Measurements from ENCODE around the gene C1orf35.

C1orf35 gene

DNA sequence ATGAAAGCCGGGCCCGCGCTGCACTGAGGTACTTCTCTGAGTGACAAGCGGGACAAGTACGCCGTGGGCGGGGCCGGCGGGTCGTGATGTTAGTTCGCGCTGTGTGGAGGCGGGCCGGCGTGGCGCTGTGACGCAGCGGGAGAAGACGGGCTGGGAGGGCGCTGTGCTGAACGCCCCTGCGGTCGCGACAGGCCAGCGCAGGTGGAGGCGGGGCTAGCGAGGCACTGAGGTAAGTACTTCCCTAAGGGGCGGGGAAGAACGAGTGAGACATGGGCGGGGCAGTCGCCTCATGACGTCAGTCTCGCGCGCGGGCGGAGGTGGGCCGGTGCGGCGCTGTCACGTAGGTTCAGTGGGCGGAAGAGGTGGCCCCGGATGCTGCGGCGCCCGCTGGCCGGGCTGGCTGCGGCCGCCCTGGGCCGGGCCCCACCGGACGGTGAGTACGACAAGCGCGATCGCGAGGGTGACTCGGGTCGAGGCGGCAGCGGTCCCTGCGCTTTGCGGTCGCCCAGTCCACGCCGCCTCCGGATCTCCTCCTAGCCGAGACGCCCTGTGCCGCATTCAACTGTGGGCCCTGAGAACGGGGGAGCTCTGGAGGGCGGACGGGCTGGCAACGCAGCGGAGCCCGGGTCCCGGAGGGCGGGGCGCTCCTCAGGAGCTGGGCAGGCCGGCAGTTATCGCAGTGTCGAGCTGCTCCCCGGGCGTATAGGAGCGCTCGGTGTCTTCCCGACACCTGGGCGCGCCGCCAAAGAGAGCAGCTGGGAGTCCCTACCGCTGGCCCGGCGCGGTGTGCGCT, 37.0 kb upstream of the C1orf35 start, which contains the start of gene GUK1:
Gene GUK1, plus strand, starts transcription at position 349 of the 793 bp plus-strand sequence. Its CDS starts 24 bp downstream, at position 373.
- Histone ChIP-seq H4K5ac (ENCODE audit: low read length) (peak within 1 kb of the TSS; percentile 39), H3K23ac (ENCODE audit: low read length) (no peak within 1 kb of the TSS), H3K18ac (ENCODE audit: low read length) (no peak within 1 kb of the TSS), H3K4ac (ENCODE audit: low read depth, low read length) (no peak within 1 kb of the TSS), H2BK15ac (replicated peaks; ENCODE audit: low read depth) (no peak within 1 kb of the TSS), H2BK120ac (ENCODE audit: low read depth, low read length) (no peak within 1 kb of the TSS), H4K8ac (ENCODE audit: low read depth, low read length) (peak within 1 kb of the TSS; percentile 91), H3K36me3 (ENCODE audit: control insufficient read depth, insufficient read depth, low read length) (no peaks in the 10 kb centered on the region), H3K79me2 (ENCODE audit: control insufficient read depth, insufficient read depth, low read length) (peaks cover 36% of the 10 kb centered on the region), H3K56ac (ENCODE audit: low read length) (peak within 1 kb of the TSS; percentile 98), H3K27me3 (ENCODE audit: insufficient read depth, low read length, poor library complexity) (peaks cover 7% of the 10 kb centered on the region), H2BK5ac (ENCODE audit: low read length) (no peak within 1 kb of the TSS), H3K4me1 (ENCODE audit: control insufficient read depth, low read depth, low read length) (no peaks in the 10 kb centered on the region), H3K27ac (ENCODE audit: low read depth, low read length) (peak within 1 kb of the TSS; percentile 9), H3K4me3 (ENCODE audit: low read length) (peak within 1 kb of the TSS; percentile 89), H3K79me1 (ENCODE audit: low read length) (peaks cover 37% of the 10 kb centered on the region), H3K9ac (ENCODE audit: low read length) (peak within 1 kb of the TSS; percentile 95), H2AK5ac (ENCODE audit: low read length) (no peak within 1 kb of the TSS), H3K4me2 (ENCODE audit: low read length) (peak within 1 kb of the TSS; percentile 92)
- peak; percentile 100 for DNase-seq
- no CpG with 5 or more reads among the region's 95 CpGs for WGBS (ENCODE audit: extremely low coverage, insufficient coverage, low lambda C conversion rate)

DNA sequence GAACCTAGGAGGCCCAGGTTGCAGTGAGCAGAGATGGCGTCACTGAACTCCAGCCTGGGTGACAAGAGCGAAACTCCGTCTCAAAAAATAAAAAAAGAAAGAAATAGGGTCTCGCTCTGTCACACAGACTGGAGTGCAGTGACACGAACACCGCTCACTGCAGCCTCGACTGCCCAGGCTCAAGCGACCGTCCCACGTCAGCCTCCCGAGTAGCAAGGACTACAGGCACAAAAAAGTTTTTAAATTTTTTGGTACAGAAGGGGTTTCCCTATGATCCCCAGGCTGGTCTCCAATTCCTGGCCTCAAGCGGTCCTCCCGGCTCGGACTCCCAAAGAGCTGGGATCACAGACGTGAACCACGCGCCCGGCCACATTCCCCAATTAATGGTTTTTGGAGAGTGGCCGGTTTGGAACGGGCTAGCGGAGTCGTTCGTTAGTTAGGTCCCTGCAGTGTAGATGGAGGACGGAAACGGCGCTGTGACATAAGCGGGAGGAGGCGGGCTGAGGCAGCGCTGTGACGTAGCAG, 36.3 kb upstream of the C1orf35 start:
- H3K23ac ChIP-seq (ENCODE audit: low read length) = no peak overlapping the region

DNA sequence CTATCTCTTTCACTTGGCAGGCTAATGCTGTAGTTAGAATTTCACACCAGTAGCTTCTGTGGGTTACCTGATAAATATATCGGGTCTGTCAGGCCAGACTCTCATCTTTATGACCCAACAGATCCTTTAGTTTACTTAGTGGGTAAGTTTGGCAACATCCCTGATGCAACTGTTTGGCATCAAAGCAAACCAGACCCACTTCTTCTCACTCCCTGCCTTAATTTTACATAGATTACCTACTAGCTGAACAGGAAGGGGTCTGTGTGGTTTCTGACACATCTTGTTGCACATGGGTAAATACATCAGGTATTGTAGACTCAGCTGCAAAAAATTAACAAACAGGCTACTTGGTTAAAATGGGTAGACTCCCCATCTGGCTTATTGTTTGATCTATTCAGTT, 33.8 kb upstream of the C1orf35 start:
- no peak overlapping the region for H3K9ac ChIP-seq (ENCODE audit: low read length)
- H2BK5ac ChIP-seq (ENCODE audit: low read length) = no peak overlapping the region
- H3K18ac ChIP-seq (ENCODE audit: low read length) = no peak overlapping the region
- H3K4ac ChIP-seq (ENCODE audit: low read depth, low read length) = no peak overlapping the region
- no peak for DNase-seq
- no peak overlapping the region for H3K56ac ChIP-seq (ENCODE audit: low read length)
- H3K79me1 ChIP-seq (ENCODE audit: low read length) = peaks cover 12% of the 10 kb centered on the region
- H3K27ac ChIP-seq (ENCODE audit: low read depth, low read length) = no peak overlapping the region
- no peaks in the 10 kb centered on the region for H3K36me3 ChIP-seq (ENCODE audit: control insufficient read depth, insufficient read depth, low read length)
- no peak overlapping the region for H4K8ac ChIP-seq (ENCODE audit: low read depth, low read length)
- H2BK15ac ChIP-seq (replicated peaks; ENCODE audit: low read depth) = no peak overlapping the region
- H3K79me2 ChIP-seq (ENCODE audit: control insufficient read depth, insufficient read depth, low read length) = peaks cover 13% of the 10 kb centered on the region
- no peaks in the 10 kb centered on the region for H3K4me1 ChIP-seq (ENCODE audit: control insufficient read depth, low read depth, low read length)
- H4K5ac ChIP-seq (ENCODE audit: low read length) = no peak overlapping the region
- no peak overlapping the region for H3K4me3 ChIP-seq (ENCODE audit: low read length)
- no peak overlapping the region for H2AK5ac ChIP-seq (ENCODE audit: low read length)
- no CpG with 5 or more reads among the region's 1 CpG for WGBS (ENCODE audit: extremely low coverage, insufficient coverage, low lambda C conversion rate)
- H3K4me2 ChIP-seq (ENCODE audit: low read length) = no peak overlapping the region
- no peak overlapping the region for H2BK120ac ChIP-seq (ENCODE audit: low read depth, low read length)
- H3K23ac ChIP-seq (ENCODE audit: low read length) = no peak overlapping the region
- H3K27me3 ChIP-seq (ENCODE audit: insufficient read depth, low read length, poor library complexity) = peaks cover 9% of the 10 kb centered on the region

More for the DNA sequence above, 36.3 kb upstream of the C1orf35 start:
- peak overlapping the region; percentile 39 for H4K5ac ChIP-seq (ENCODE audit: low read length)
- H3K18ac ChIP-seq (ENCODE audit: low read length) = no peak overlapping the region
- H3K4me2 ChIP-seq (ENCODE audit: low read length) = peak overlapping the region; percentile 51
- H3K27ac ChIP-seq (ENCODE audit: low read depth, low read length) = no peak overlapping the region
- H2BK5ac ChIP-seq (ENCODE audit: low read length) = no peak overlapping the region
- no peak overlapping the region for H2BK15ac ChIP-seq (replicated peaks; ENCODE audit: low read depth)
- no peaks in the 10 kb centered on the region for H3K36me3 ChIP-seq (ENCODE audit: control insufficient read depth, insufficient read depth, low read length)
- DNase-seq = no peak
- no CpG with 5 or more reads among the region's 30 CpGs for WGBS (ENCODE audit: extremely low coverage, insufficient coverage, low lambda C conversion rate)
- peaks cover 36% of the 10 kb centered on the region for H3K79me2 ChIP-seq (ENCODE audit: control insufficient read depth, insufficient read depth, low read length)
- peak overlapping the region; percentile 78 for H3K9ac ChIP-seq (ENCODE audit: low read length)
- no peaks in the 10 kb centered on the region for H3K4me1 ChIP-seq (ENCODE audit: control insufficient read depth, low read depth, low read length)
- H3K56ac ChIP-seq (ENCODE audit: low read length) = peak overlapping the region; percentile 84
- peaks cover 32% of the 10 kb centered on the region for H3K79me1 ChIP-seq (ENCODE audit: low read length)
- peaks cover 9% of the 10 kb centered on the region for H3K27me3 ChIP-seq (ENCODE audit: insufficient read depth, low read length, poor library complexity)
- no peak overlapping the region for H2AK5ac ChIP-seq (ENCODE audit: low read length)
- H3K4ac ChIP-seq (ENCODE audit: low read depth, low read length) = no peak overlapping the region
- H3K4me3 ChIP-seq (ENCODE audit: low read length) = peak overlapping the region; percentile 42
- peak overlapping the region; percentile 91 for H4K8ac ChIP-seq (ENCODE audit: low read depth, low read length)
- no peak overlapping the region for H2BK120ac ChIP-seq (ENCODE audit: low read depth, low read length)

DNA sequence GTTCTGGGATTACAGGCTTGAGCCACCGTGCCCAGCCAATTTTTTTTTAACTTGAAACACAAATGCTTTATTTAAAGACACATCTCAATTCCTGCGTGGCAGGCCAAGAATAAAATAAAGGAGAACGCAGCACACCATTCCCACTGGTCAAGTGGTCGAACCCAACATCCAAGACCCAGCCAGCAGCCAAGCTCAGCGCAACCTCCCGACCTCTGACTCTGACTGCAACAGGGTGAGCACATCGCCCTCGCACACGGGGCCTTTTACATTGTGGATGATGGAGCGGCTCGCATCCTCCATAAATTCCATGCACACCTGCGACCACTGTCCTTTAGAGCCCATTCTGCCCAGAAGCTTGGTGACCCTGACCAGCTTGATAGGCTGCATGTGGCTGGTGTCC, 31.5 kb upstream of the C1orf35 start:
- Histone ChIP-seq H2BK5ac (ENCODE audit: low read length) (no peak overlapping the region), H3K9ac (ENCODE audit: low read length) (no peak overlapping the region), H4K8ac (ENCODE audit: low read depth, low read length) (no peak overlapping the region), H3K27me3 (ENCODE audit: insufficient read depth, low read length, poor library complexity) (peaks cover 9% of the 10 kb centered on the region), H3K36me3 (ENCODE audit: control insufficient read depth, insufficient read depth, low read length) (no peaks in the 10 kb centered on the region), H2AK5ac (ENCODE audit: low read length) (no peak overlapping the region), H3K4me1 (ENCODE audit: control insufficient read depth, low read depth, low read length) (no peaks in the 10 kb centered on the region), H2BK15ac (replicated peaks; ENCODE audit: low read depth) (no peak overlapping the region), H3K56ac (ENCODE audit: low read length) (no peak overlapping the region), H3K79me2 (ENCODE audit: control insufficient read depth, insufficient read depth, low read length) (no peaks in the 10 kb centered on the region), H3K18ac (ENCODE audit: low read length) (no peak overlapping the region), H3K23ac (ENCODE audit: low read length) (no peak overlapping the region), H3K27ac (ENCODE audit: low read depth, low read length) (no peak overlapping the region), H2BK120ac (ENCODE audit: low read depth, low read length) (no peak overlapping the region), H3K4ac (ENCODE audit: low read depth, low read length) (no peak overlapping the region), H3K4me3 (ENCODE audit: low read length) (no peak overlapping the region), H4K5ac (ENCODE audit: low read length) (no peak overlapping the region), H3K4me2 (ENCODE audit: low read length) (no peak overlapping the region), H3K79me1 (ENCODE audit: low read length) (no peaks in the 10 kb centered on the region)
- no peak for DNase-seq
- WGBS (ENCODE audit: extremely low coverage, insufficient coverage, low lambda C conversion rate) = no CpG with 5 or more reads among the region's 12 CpGs

DNA sequence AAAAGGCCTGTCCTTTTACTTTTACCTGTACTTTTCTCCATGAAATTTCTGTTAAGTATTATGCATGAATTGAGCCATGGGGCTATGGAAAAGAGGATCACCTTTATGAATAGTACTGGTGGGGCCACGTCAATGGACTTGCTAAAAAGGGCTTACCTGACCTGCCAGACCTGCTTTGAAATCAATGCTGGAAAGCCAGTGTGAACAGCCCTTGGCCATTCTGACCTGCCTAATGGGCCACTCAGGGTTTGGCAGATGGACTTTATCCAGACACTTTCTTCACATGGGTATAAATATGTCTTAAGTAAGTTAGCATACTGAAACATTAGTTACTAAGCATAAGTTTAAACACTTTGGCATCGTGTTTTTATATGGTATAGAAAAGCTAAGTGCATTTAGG, 28.6 kb upstream of the C1orf35 start:
- H2AK5ac ChIP-seq (ENCODE audit: low read length) = no peak overlapping the region
- H4K5ac ChIP-seq (ENCODE audit: low read length) = no peak overlapping the region
- peaks cover 7% of the 10 kb centered on the region for H3K27me3 ChIP-seq (ENCODE audit: insufficient read depth, low read length, poor library complexity)
- H2BK120ac ChIP-seq (ENCODE audit: low read depth, low read length) = no peak overlapping the region
- DNase-seq = no peak
- no peak overlapping the region for H2BK5ac ChIP-seq (ENCODE audit: low read length)
- no peak overlapping the region for H3K18ac ChIP-seq (ENCODE audit: low read length)
- H3K9ac ChIP-seq (ENCODE audit: low read length) = no peak overlapping the region
- H3K4me2 ChIP-seq (ENCODE audit: low read length) = no peak overlapping the region
- no peak overlapping the region for H4K8ac ChIP-seq (ENCODE audit: low read depth, low read length)
- no peak overlapping the region for H3K4me3 ChIP-seq (ENCODE audit: low read length)
- H2BK15ac ChIP-seq (replicated peaks; ENCODE audit: low read depth) = no peak overlapping the region
- H3K36me3 ChIP-seq (ENCODE audit: control insufficient read depth, insufficient read depth, low read length) = no peaks in the 10 kb centered on the region
- H3K4me1 ChIP-seq (ENCODE audit: control insufficient read depth, low read depth, low read length) = no peaks in the 10 kb centered on the region
- no peak overlapping the region for H3K4ac ChIP-seq (ENCODE audit: low read depth, low read length)
- WGBS (ENCODE audit: extremely low coverage, insufficient coverage, low lambda C conversion rate) = no CpG with 5 or more reads among the region's 2 CpGs
- H3K23ac ChIP-seq (ENCODE audit: low read length) = no peak overlapping the region
- H3K79me1 ChIP-seq (ENCODE audit: low read length) = no peaks in the 10 kb centered on the region
- no peaks in the 10 kb centered on the region for H3K79me2 ChIP-seq (ENCODE audit: control insufficient read depth, insufficient read depth, low read length)
- no peak overlapping the region for H3K56ac ChIP-seq (ENCODE audit: low read length)
- H3K27ac ChIP-seq (ENCODE audit: low read depth, low read length) = no peak overlapping the region

Measured in mesendoderm (in vitro differentiated cells).